ENCODE measurements around the gene PNMA8C.

PNMA8C gene

DNA sequence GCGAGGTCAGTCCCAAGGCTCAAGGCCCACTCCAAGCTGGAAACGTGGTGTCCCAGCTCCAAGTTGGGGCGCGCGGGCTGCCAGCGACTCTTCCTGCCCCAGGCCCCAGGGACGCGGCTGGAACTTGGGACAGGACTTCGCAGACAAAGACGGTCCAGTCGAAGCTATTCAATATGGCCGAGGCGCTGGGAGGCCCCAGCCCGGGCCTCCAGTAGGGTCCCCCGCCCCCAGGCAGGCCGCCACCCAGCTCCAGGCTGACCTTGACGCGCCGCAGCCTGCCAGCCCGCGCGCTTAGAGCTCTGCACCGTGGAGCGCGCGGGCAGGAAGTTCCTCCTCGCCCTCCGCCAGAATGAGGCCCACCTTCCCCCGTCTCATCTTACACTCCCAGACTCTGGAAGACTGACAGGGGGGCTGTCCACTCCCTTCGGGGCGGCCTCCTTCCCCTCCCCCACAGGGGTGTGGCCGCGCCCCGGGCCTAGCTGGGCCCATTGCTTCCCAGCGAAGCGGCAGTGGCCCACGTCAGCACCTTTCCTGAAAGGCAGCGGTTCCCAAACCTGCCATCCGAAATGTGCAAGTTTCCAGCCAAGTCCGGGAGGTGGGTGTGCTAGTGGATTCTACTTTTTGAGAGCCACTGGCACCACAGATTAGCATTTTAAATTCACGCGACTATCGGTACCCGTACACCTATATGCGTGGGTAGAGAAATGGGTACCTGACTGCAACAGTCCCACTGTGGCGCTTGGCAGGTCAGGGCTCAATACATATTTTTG is 15.3 kb downstream of the PNMA8C start, which contains the start of gene CCDC8:
Gene CCDC8 (minus strand): TSS at position 303 of the 770 bp plus-strand sequence. CDS start 754 bp downstream, outside the sequence.
- TF ChIP-seq JUND (IDR thresholded peaks at IDR 0.05; ENCODE audit: low read depth) = no peak
- no peak for DNase-seq (ENCODE audit: low read depth in 1 of 2, low spot score in 1 of 2)
- in situ Hi-C loops (cut with HindIII; ENCODE audit: low pct_unique_long_range_greater_than_20kb, low sequenced_read_pairs) = no loop called here

DNA sequence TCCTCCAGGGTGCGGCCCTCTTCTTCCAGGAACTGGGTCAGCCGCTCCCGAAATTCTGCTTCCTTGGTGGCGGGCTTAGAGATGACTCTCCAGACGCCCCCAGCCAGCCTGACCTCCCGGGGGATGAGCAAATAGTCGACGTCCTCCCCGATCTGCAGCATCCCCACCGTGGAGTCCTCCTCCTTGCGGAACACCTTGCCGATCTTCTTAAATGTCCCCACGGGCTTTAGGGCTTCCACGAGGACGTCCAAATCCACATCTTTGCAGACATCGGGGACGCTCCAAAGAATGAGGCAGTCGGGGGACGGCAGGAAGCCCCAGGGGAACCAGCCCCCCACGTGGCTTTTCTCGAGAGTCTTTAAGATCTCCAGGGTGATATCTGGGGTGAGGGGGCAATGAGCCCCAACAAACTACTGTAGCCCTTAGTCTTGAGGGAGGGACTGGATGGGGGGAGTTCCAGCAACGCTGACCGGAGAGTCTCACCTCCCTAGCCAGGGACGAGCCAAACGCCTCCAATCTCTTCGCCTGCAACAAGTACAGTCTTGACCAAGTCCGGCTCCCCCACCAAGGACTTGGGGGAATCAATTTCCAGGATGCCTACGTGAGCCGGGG is 16.0 kb downstream of the PNMA8C start:
- no peak for DNase-seq (ENCODE audit: low read depth in 1 of 2, low spot score in 1 of 2)
- in situ Hi-C loops (cut with HindIII; ENCODE audit: low pct_unique_long_range_greater_than_20kb, low sequenced_read_pairs) = no loop called here
- TF ChIP-seq JUND (IDR thresholded peaks at IDR 0.05; ENCODE audit: low read depth) = no peak

DNA sequence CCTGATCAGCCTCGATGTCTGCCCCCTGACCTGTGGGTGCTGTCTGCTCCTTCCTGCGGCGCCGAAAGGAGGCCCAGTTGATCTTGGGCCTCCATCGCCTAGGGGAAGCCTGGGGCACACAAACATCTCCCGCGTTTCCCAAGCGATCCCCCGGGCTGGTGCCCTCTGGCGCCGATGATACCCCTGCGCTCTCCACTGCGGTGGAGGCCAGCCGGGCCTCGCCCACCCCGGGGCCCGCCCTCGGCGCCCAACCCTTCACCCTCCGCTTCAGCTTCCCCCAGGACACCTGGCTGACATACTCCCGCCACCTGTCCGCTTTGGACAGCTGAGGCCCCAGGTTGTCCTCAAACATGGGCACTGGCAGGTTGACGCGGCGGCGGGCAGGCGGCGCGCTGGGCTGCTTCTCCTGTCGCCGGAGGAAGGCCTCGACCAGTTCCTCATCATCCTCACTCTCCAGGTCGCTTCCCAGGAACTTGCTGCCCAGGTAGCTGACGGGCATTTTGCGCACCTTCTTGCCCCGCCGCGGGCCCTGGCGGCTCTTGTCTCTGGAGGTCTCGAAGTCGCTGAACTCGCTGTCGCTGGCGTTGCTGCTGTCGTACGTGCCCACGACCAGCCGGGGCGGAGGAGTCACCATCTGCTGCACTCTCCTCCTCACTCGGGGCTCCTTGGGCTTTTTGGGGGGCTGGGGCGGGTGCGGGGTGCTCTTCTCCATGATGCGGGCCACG is 16.6 kb downstream of the PNMA8C start:
- in situ Hi-C loops (cut with HindIII; ENCODE audit: low pct_unique_long_range_greater_than_20kb, low sequenced_read_pairs) = no loop called here
- TF ChIP-seq JUND (IDR thresholded peaks at IDR 0.05; ENCODE audit: low read depth) = no peak
- DNase-seq (ENCODE audit: low read depth in 1 of 2, low spot score in 1 of 2) = no peak

GRCh38 chr19:46411088-46411924 is 17.4 kb downstream of the PNMA8C start:
- DNase-seq (ENCODE audit: low read depth in 1 of 2, low spot score in 1 of 2) = no peak
- in situ Hi-C loops (cut with HindIII; ENCODE audit: low pct_unique_long_range_greater_than_20kb, low sequenced_read_pairs) = no loop called here
- no peak for TF ChIP-seq JUND (IDR thresholded peaks at IDR 0.05; ENCODE audit: low read depth)

DNA sequence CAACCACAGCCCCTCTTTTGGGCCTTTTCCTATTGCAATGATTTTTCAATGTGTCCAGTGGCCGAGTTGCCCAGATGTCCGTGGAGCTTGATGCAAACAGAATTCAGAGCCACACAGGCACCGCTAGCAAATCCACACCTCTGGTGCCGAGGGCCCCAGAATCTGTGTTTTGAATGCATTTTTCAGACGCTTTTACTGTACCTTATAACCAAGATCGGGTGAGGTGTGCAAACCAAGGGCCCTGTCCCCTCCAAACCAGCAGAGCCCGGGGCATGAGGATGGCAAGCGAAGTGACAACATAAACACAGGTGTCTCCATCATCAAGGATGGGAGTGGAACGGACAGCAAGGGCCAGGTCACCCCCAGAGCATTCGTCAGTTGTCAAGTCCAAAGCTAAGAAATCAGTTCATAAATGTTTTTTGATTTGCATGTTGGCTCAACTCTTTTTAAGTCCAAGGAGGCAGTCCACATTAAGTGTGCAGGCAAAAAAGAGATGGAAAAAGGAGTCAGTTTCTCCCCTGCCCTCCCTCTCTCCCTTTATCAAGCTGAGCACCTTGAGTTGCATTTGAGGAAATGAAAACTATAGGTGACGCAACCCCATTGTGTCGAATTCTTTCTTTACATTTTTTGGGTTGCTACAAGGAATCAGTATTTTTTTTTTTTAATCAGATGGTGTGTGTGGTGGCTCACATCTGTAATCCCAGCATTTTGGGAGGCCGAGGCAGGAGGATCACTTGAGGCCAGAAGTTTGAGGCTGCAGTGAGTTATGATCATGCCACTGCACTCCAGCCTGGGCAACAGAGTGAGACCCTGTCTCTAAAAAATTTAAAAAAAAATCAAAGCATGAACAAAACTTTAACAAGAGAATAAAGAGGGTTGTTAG is 18.3 kb downstream of the PNMA8C start:
- DNase-seq (ENCODE audit: low read depth in 1 of 2, low spot score in 1 of 2) = no peak
- no peak for TF ChIP-seq JUND (IDR thresholded peaks at IDR 0.05; ENCODE audit: low read depth)
- in situ Hi-C loops (cut with HindIII; ENCODE audit: low pct_unique_long_range_greater_than_20kb, low sequenced_read_pairs) = no loop called here

DNA sequence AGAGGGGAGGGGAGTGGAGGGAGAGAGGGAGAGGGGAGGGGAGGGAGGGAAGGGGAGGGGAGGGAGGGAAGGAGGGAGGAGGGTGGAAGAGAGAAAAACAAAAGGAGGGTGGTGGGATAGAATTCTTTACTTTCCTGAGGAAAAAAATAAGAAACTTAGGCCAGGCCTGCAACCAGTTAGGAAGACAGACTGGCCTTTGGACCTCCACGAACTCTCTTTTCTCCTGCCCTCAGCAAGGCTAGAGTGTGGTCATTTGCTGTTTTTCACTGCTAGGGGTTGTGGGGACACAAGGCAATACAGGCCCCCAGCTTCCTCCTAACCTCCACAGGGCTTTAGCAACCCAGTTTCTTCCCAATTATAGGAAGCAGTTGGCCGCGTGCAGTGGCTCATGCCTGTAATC is 19.5 kb downstream of the PNMA8C start:
- no peak for TF ChIP-seq JUND (IDR thresholded peaks at IDR 0.05; ENCODE audit: low read depth)
- DNase-seq (ENCODE audit: low read depth in 1 of 2, low spot score in 1 of 2) = no peak
- in situ Hi-C loops (cut with HindIII; ENCODE audit: low pct_unique_long_range_greater_than_20kb, low sequenced_read_pairs) = no loop called here

DNA sequence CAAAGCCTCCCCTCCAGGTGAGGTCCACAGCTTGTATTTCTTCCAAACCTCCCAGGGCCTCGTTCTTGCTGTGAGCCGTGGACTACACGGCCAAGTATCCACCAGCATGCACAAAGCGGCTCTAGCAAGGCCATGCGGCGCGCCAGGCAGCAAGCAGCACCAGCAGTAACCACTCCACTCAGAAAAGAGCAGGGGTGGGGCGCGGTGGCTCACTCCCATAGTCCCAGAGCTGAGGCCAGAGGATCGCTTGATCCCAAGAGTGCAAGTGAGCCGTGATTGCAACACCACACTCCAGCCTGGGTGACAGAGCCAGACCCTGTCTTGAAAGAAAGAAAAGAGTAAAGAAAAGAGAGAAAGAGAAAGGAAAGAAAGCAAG is 20.1 kb downstream of the PNMA8C start:
- no peak for DNase-seq (ENCODE audit: low read depth in 1 of 2, low spot score in 1 of 2)
- TF ChIP-seq JUND (IDR thresholded peaks at IDR 0.05; ENCODE audit: low read depth) = no peak
- in situ Hi-C loops (cut with HindIII; ENCODE audit: low pct_unique_long_range_greater_than_20kb, low sequenced_read_pairs) = no loop called here

GRCh38 chr19:46407856-46408663 is 20.7 kb downstream of the PNMA8C start:
- no peak for TF ChIP-seq JUND (IDR thresholded peaks at IDR 0.05; ENCODE audit: low read depth)
- no peak for DNase-seq (ENCODE audit: low read depth in 1 of 2, low spot score in 1 of 2)
- in situ Hi-C loops (cut with HindIII; ENCODE audit: low pct_unique_long_range_greater_than_20kb, low sequenced_read_pairs) = no loop called here

- no peak for TF ChIP-seq JUND (IDR thresholded peaks at IDR 0.05; ENCODE audit: low read depth)
- no peak for DNase-seq (ENCODE audit: low read depth in 1 of 2, low spot score in 1 of 2)
- in situ Hi-C loops (cut with HindIII; ENCODE audit: low pct_unique_long_range_greater_than_20kb, low sequenced_read_pairs) = no loop called here
Measured at GRCh38 chr19:46406976-46407375, 21.8 kb downstream of the PNMA8C start.

GRCh38 chr19:46404753-46405468 is 23.8 kb downstream of the PNMA8C start:
- in situ Hi-C loops (cut with HindIII; ENCODE audit: low pct_unique_long_range_greater_than_20kb, low sequenced_read_pairs) = no loop called here
- no peak for TF ChIP-seq JUND (IDR thresholded peaks at IDR 0.05; ENCODE audit: low read depth)
- DNase-seq (ENCODE audit: low read depth in 1 of 2, low spot score in 1 of 2) = no peak

Data from T47D (cell line).